Gastrocnemius medialis (tissue), 4 donors: Measurements from ENCODE around the gene CPZ. TPM values are rescaled to one million over a fixed set of nuclear protein-coding genes. Genes with fewer than 3 reads are reported as not detected.

Experiments
- ATAC-seq, 2 donors: fragments of 150-250 bp; one replicate each; pipeline ENCODE4 v1.9.1; 2016
- DNase-seq, 2 donors: peaks; one replicate each; pipeline ENCODE4 v3.0.0-alpha.2; 2019
- H3K27ac ChIP-seq, 4 donors: fragments of 200-600 bp; sonication (generic); 1 replicate in 1 of 4; 2 replicates in 3 of 4; pipeline ENCODE4 v1.5.1; 2016 to 2018; ENCODE audit warnings: mild to moderate bottlenecking in 2 of 4, moderate library complexity in 1 of 4
- H3K27me3 ChIP-seq, 3 donors: fragments of 200-600 bp; sonication (generic) in 2 of 3; 1 replicate in 1 of 3; 2 replicates in 2 of 3; pipeline versions ENCODE4 v1.5.1 to v1.6.0; 2016 to 2019; ENCODE audit warnings: mild to moderate bottlenecking in 1 of 3, moderate library complexity in 1 of 3
- H3K36me3 ChIP-seq, 2 donors: fragments of 200-600 bp; sonication (generic) in 1 of 2; one replicate each; pipeline ENCODE4 v1.5.1; 2017 to 2018
- H3K4me1 ChIP-seq, 2 donors: fragments of 200-600 bp; sonication (generic) in 1 of 2; one replicate each; pipeline ENCODE4 v1.5.1; 2016 to 2017; ENCODE audit warnings: mild to moderate bottlenecking in 2 of 2
- H3K4me3 ChIP-seq, 4 donors: fragments of 200-600 bp; sonication (generic) in 3 of 4; 1 replicate in 1 of 4; 2 replicates in 3 of 4; pipeline ENCODE4 v1.5.1; 2016 to 2019; ENCODE audit warnings: mild to moderate bottlenecking in 2 of 4
- H3K9me3 ChIP-seq, 3 donors: fragments of 200-600 bp; sonication (generic) in 2 of 3; 1 replicate in 1 of 3; 2 replicates in 2 of 3; pipeline ENCODE4 v1.5.1; 2016 to 2019
- CTCF ChIP-seq, 5 experiments: fragments of 450-650 bp in 3 of 5; fragments of 200-600 bp in 2 of 5; sonication (generic) in 2 of 5; IDR thresholded peaks in 4 of 5; conservative IDR thresholded peaks in 1 of 5; 1 replicate in 4 of 5; 2 replicates in 1 of 5; pipeline ENCODE4 v1.5.1; 2016 to 2019; ENCODE audit warnings: antibody characterized with exemption in 5 of 5, mild to moderate bottlenecking in 3 of 5, moderate library complexity in 3 of 5
- POLR2A ChIP-seq, 2 donors: fragments of 450-650 bp; IDR thresholded peaks; one replicate each; pipeline ENCODE4 v1.6.1; 2017; ENCODE audit warnings: antibody characterized with exemption in 2 of 2, mild to moderate bottlenecking in 2 of 2, moderate library complexity in 2 of 2
- in situ Hi-C, 4 donors: fragments of 200-750 bp; cut with MboI; loops; one replicate each; pipeline versions ENCODE4 v1.15.0 to v1.8.0; 2017; ENCODE audit warnings: low sequenced_read_pairs in 4 of 4
- intact Hi-C: fragments of 100-400 bp; cut with DNase I; formaldehyde crosslinking; loops from one replicate; pipeline ENCODE4 v1.15.1; 2023; ENCODE audit warnings: low total_unique reads
- total RNA-seq, 4 donors: library from RNA; depleted of rRNA; stranded (reverse); fragments of >200 nt; gene quantifications; one replicate each; pipeline versions ENCODE4 v1.1.0 to v1.2.3, GENCODE V29; 2016

CPZ gene
- total RNA-seq, 4 donors from 2014 or later: not detected

GRCh38 chr4:8591626-8592365, 769 bp upstream of the CPZ start:
- Histone ChIP-seq H3K4me3 (no peak overlapping the region), H3K4me1 (no peaks in the 10 kb centered on the region), H3K36me3 (no peaks in the 10 kb centered on the region), H3K27ac (no peak overlapping the region), H3K9me3 (no peaks in the 10 kb centered on the region), H3K27me3 (peaks cover 33 to 48% (median 40%) of the 10 kb centered on the region in 3 donors)
- no peak for TF ChIP-seq POLR2A (IDR thresholded peaks at IDR 0.05)
- no peak for TF ChIP-seq CTCF (IDR thresholded peaks at IDR 0.05 in 4 of 5, conservative IDR thresholded peaks at IDR 0.05 in 1 of 5)
- DNase-seq (no peak), ATAC-seq (no peak)
- intact Hi-C loops: loop anchor here (5.0 kb wide), 1 partner anchor 349 kb away; no protein-coding TSS in a partner anchor
- in situ Hi-C loops: loop anchor here in 1 of 4 donors (10.0 kb wide), 1 partner anchor 127 kb away; no protein-coding TSS in a partner anchor

GRCh38 chr4:8593264-8594096, 915 bp downstream of the CPZ start:
- Histone ChIP-seq H3K36me3 (no peaks in the 10 kb centered on the region), H3K9me3 (no peaks in the 10 kb centered on the region), H3K27me3 (peaks cover 33 to 40% (median 36%) of the 10 kb centered on the region in 3 donors), H3K4me1 (no peaks in the 10 kb centered on the region), H3K4me3 (no peak overlapping the region), H3K27ac (no peak overlapping the region)
- in situ Hi-C loops (loop anchor here in 1 of 4 donors (10.0 kb wide), 1 partner anchor 129 kb away; no protein-coding TSS in a partner anchor), intact Hi-C loops (loop anchor here (2.0 to 5.0 kb wide), 2 partner anchors 125 to 351 kb away; no protein-coding TSS in a partner anchor)
- TF ChIP-seq CTCF (IDR thresholded peaks at IDR 0.05 in 4 of 5, conservative IDR thresholded peaks at IDR 0.05 in 1 of 5) (no peak), POLR2A (IDR thresholded peaks at IDR 0.05) (no peak)
- no peak for DNase-seq
- ATAC-seq: no peak

GRCh38 chr4:8594097-8595038, 1.8 kb downstream of the CPZ start:
- DNase-seq: peak in 1 of 2 donors; percentile 22
- no peak overlapping the region for H3K27ac ChIP-seq
- TF ChIP-seq POLR2A (IDR thresholded peaks at IDR 0.05) (no peak), CTCF (IDR thresholded peaks at IDR 0.05 in 4 of 5, conservative IDR thresholded peaks at IDR 0.05 in 1 of 5) (peak in 3 of 5 experiments; percentile 40 to 53 (median 48))
- intact Hi-C loops (loop anchor here (2.0 to 5.0 kb wide), 2 partner anchors 126 to 352 kb away; no protein-coding TSS in a partner anchor), in situ Hi-C loops (loop anchor here in 1 of 4 donors (10.0 kb wide), 1 partner anchor 130 kb away; no protein-coding TSS in a partner anchor)
- H3K4me1 ChIP-seq: no peaks in the 10 kb centered on the region
- no peak overlapping the region for H3K4me3 ChIP-seq
- peak; percentile 52 to 70 for ATAC-seq
- H3K36me3 ChIP-seq: no peaks in the 10 kb centered on the region
- H3K27me3 ChIP-seq: peaks cover 33 to 40% (median 36%) of the 10 kb centered on the region in 3 donors
- no peaks in the 10 kb centered on the region for H3K9me3 ChIP-seq
